BE2C (cell line): ENCODE data around the gene MYO1C.
A peak's percentile ranks its signal among the peaks of the same experiment; 100 is the strongest.

Experiments
- DNase-seq: peaks from one replicate; pipeline ENCODE4 v3.0.0-alpha.2; 2020
- H3K27me3 ChIP-seq: fragments of 250-450 bp; sonication (Bioruptor Pico); 2 replicates; pipeline ENCODE4 v1.5.1; 2020; ENCODE audit warnings: mild to moderate bottlenecking
- H3K36me3 ChIP-seq: fragments of 250-450 bp; sonication (Bioruptor Pico); 2 replicates; pipeline ENCODE4 v1.5.1; 2020; ENCODE audit warnings: mild to moderate bottlenecking
- H3K4me1 ChIP-seq: fragments of 250-450 bp; sonication (Bioruptor Pico); 2 replicates; pipeline ENCODE4 v1.5.1; 2020
- H3K4me3 ChIP-seq: 2 replicates; pipeline ENCODE4 v1.5.1; 2011; ENCODE audit warnings: low read depth, low read length
- H3K9me3 ChIP-seq: fragments of 250-450 bp; sonication (Bioruptor Pico); 2 replicates; pipeline ENCODE4 v1.5.1; 2020
- TF ChIP-seq, protein P1 (sequence below): IDR thresholded peaks from 2 replicates; pipeline ENCODE4 v1.5.1; 2012; ENCODE audit warnings: mild to moderate bottlenecking, low read depth, low read length

The MYO1C gene

DNA sequence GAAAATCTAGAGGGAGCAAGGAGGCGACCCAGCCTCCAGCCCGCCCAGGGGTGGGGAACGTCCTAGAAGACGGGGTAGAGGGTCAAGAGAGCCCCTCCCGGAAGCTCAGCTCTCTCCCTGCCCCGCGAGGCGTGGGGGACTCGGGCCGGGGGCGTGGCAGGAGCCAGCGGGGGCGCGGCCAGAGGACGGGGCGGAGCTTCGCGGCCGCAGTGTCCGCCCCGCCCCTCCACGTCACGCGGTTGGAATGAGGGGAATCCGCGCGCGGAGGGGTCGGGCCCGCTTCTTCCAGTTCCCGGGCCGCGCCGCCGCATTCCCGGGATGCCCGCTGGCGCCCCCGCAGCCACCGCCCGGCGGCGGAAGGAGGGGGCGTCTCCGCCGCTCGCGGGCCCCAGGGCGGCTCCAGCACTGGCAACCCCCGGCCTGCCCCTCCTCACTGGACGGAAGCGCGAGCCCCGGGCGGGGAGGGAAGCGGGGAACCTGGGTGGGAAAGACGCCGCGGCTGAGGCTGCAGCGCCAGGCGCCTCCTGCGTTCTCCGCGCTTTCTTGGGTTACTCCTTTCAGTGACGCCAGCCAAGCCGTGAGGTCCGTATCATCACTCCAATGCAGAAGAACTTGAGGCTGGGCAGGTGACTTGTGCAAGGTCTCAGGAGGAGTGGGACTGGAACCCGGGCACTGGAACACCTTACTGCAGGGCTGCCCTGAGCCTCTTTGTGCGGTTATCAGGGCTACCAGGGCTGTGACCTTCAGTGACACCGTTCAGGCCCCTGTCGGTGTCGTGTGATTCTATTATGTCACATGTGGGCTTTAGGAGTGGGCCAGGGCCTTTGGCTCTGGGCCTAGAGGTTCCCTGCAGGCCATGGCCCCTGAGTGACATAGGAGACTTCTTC is 4.3 kb downstream of the MYO1C start:
- Histone ChIP-seq H3K9me3 (no peaks in the 10 kb centered on the region), H3K27me3 (no peaks in the 10 kb centered on the region), H3K4me3 (peak overlapping the region; percentile 47), H3K4me1 (peaks cover 2% of the 10 kb centered on the region; the same call in 1 of the 2 replicates), H3K36me3 (no peaks in the 10 kb centered on the region)
- peak; percentile 69 for DNase-seq
- TF ChIP-seq, protein P1, sequence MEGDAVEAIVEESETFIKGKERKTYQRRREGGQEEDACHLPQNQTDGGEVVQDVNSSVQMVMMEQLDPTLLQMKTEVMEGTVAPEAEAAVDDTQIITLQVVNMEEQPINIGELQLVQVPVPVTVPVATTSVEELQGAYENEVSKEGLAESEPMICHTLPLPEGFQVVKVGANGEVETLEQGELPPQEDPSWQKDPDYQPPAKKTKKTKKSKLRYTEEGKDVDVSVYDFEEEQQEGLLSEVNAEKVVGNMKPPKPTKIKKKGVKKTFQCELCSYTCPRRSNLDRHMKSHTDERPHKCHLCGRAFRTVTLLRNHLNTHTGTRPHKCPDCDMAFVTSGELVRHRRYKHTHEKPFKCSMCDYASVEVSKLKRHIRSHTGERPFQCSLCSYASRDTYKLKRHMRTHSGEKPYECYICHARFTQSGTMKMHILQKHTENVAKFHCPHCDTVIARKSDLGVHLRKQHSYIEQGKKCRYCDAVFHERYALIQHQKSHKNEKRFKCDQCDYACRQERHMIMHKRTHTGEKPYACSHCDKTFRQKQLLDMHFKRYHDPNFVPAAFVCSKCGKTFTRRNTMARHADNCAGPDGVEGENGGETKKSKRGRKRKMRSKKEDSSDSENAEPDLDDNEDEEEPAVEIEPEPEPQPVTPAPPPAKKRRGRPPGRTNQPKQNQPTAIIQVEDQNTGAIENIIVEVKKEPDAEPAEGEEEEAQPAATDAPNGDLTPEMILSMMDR: no peak

DNA sequence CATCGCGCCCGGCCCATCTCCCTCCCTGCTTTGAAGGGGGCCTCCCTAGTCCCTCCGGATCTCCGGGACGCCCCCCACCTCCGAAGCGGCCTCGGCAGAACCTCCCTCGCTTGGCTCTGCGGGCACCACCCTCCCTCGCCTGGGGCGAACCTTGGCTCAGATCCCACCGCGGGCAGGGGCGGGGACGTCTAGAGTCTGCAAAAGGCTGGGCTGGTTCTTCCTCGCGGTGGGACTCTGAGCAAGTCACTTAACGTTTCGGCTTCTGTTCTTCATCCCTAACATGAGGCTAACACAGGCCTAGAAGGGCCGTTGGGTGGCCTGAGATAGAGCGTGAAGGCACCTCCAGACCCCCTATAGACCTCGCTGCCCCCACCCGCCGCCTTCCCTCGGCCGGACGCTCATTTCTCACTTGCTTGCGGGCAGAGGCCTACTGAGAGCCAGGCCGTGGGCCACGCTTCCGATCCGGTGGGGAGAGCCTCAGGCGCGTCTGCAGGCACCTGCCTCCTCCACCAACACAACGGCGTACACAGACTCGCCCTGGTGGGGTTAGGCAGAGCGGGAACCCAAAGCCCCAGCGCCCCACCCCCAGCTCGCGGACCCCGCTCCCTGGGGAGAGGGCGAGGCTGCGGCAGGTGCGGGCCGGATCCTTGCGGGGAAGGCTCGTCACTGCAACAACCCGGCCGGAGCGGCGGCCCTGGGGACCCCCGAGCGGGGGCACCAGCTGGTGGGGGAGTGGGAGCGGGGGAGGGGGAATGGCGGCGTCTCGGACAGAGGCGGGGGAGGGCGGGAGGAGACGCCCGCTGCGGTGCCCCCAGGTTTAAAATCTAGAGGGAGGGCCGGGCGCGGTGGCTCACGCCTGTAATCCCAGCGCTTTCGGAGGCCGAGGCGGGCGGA is 5.4 kb downstream of the MYO1C start:
- Histone ChIP-seq H3K9me3 (no peaks in the 10 kb centered on the region), H3K4me3 (no peak overlapping the region; the same call in 1 of the 2 replicates), H3K4me1 (no peaks in the 10 kb centered on the region; the same call in 1 of the 2 replicates), H3K36me3 (no peaks in the 10 kb centered on the region), H3K27me3 (no peaks in the 10 kb centered on the region)
- DNase-seq: no peak
- TF ChIP-seq, protein P1: no peak

DNA sequence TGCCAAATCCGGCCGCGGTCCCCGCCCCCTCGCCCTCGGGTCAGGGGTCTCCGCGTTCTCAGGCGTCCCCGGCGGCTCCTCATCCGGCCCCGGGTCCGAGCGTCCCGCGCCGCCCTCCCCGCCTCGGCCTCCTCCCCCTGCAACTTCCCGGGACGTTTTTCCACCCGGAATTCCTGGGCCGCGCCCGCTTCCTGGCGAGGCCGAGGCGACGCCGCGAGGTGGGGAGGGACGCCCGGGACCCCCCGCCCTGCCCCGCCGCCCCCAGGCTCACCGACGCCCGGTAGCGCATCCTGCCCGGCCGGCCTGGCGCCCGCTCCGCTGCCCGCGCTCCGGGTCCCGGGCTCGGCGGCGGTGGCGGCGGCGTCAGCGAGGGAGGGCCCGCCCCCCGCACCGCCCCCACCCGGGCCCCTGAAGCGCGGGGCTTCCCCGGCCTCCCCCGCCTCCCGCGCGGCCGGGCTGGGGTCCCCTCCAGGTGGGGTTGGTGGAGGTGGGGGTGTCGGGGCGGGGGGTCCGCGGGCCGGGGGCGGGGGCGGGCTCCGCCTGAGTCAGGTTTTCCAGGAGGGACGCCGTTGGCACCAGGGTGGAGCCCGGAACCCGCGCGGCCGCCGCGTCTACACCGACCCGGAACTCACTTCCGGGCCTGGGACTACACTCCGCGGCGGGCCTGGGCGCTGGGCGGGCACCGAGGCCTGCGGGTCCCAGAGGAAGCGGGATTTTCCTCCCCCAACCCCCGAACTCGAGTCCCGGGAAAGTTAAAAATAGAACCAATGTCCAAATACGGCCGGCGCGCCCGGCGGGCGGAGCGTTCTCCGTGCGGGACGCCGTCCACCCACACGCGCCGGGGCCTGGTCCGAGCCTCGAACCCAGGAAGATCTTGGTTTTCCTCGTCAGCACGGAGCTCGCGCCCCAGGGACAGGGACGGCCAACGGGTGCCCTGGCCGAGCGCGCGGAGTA is 6.8 kb downstream of the MYO1C start:
- H3K27me3 ChIP-seq: no peaks in the 10 kb centered on the region
- no peaks in the 10 kb centered on the region for H3K36me3 ChIP-seq
- DNase-seq: no peak
- TF ChIP-seq, protein P1: no peak
- H3K9me3 ChIP-seq: no peaks in the 10 kb centered on the region
- no peaks in the 10 kb centered on the region; the same call in 1 of the 2 replicates for H3K4me1 ChIP-seq
- peak overlapping the region; percentile 46 for H3K4me3 ChIP-seq

DNA sequence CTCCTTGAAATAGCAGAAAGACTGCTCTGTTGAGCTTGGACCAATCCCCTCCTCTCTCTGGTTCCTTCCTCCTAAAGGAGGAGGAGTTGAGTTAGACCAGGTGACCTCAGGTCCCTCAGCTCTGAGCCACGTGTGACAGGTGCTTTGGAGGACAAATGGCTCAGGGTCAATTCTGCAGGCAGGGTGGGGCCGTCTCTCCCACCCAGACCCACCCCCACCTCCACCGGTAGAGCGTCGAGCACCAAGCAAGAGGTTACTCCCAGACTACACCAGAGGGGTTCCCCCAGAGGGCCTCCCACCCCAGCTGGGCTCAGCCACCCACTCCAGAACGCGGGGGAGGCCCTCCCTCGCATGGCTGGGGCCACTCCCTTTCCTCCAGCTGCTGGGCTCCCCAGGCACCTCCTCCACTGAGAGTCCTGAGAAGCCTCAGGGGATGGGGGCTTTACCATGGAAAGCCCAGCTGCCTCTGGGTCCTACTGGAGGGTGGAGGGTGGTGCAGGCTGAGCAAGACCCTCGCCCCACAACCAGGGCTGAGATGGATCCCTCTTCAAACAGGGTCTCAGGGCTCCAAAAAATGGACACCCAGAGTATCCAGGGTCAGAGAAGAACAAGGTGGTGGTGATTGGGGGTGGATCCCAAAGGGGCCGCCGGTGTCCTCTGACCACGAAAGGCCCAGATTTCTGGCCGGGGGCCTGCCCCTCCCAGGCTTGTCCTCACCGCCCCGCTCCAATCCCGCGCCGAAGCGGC is 7.6 kb downstream of the MYO1C start:
- Histone ChIP-seq H3K4me1 (no peaks in the 10 kb centered on the region; the same call in 1 of the 2 replicates), H3K36me3 (no peaks in the 10 kb centered on the region), H3K4me3 (peak overlapping the region; percentile 42), H3K27me3 (no peaks in the 10 kb centered on the region), H3K9me3 (no peaks in the 10 kb centered on the region)
- TF ChIP-seq, protein P1: peak; percentile 13; the same call in 1 of the 2 replicates
- peak; percentile 46 for DNase-seq

DNA sequence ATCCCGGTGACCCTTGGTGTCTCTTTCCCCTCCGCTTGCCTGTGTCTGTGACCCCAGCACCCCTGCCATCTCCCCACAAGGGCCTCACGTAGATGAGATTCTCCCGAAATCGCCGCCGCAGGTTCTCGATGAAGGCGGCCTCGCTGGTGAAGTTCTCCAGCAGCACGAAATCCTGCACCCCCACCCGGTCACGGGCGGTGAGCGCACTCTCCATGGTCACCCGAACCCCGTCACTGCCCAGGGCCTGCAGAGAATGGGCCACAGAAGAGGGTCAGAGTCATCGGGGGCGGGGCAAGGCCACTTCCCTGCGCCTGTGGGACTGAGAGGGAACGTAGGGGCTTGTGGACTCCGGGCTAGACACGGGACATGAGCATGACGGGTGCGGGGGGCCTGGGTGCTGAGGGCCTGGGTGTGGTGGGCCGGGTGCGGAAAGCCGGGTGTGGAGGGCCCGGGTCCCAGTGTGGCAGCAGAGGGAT is 8.4 kb downstream of the MYO1C start:
- H3K4me1 ChIP-seq: no peaks in the 10 kb centered on the region; the same call in 1 of the 2 replicates

More for the DNA sequence above, 8.4 kb downstream of the MYO1C start:
- TF ChIP-seq, protein P1: no peak
- Histone ChIP-seq H3K36me3 (no peaks in the 10 kb centered on the region), H3K9me3 (no peaks in the 10 kb centered on the region), H3K27me3 (no peaks in the 10 kb centered on the region), H3K4me3 (no peak overlapping the region)
- no peak for DNase-seq
